Measurements from ENCODE around the gene PARP3.
A peak's percentile ranks its signal among the peaks of the same experiment; 100 is the strongest.

The PARP3 gene

DNA sequence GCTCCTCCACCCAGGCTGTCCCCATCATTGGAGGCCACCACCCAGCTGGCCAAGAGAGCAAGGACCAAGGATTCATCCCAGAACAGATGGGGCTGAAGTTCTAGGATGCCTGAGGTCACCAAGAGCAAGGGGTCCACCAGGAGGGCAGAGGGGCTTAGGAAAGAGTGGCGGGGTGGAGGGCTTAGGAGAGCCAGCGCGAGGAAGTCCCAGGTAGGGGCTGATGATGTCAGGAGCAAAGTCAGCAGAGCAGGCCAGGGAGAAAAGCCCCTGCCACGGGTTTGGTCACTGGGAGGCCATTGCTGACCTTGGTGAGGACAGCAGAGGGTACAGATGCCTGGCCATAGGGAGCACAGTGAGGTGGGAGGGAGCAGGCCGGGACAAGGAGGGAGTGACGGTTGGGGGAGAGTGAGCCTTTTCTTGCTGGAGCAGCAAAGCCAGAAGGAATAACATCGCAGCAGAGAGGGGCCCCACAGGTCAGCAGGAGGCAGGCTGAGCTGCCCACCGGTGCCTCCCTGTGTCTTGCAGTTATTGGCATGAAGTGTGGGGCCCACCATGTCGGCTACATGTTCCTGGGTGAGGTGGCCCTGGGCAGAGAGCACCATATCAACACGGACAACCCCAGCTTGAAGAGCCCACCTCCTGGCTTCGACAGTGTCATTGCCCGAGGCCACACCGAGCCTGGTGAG, 5.2 kb downstream of the PARP3 start:
- TF ChIP-seq, protein P1, sequence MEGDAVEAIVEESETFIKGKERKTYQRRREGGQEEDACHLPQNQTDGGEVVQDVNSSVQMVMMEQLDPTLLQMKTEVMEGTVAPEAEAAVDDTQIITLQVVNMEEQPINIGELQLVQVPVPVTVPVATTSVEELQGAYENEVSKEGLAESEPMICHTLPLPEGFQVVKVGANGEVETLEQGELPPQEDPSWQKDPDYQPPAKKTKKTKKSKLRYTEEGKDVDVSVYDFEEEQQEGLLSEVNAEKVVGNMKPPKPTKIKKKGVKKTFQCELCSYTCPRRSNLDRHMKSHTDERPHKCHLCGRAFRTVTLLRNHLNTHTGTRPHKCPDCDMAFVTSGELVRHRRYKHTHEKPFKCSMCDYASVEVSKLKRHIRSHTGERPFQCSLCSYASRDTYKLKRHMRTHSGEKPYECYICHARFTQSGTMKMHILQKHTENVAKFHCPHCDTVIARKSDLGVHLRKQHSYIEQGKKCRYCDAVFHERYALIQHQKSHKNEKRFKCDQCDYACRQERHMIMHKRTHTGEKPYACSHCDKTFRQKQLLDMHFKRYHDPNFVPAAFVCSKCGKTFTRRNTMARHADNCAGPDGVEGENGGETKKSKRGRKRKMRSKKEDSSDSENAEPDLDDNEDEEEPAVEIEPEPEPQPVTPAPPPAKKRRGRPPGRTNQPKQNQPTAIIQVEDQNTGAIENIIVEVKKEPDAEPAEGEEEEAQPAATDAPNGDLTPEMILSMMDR (IDR thresholded peaks at IDR 0.05): no peak
- Mint-ChIP-seq H3K4me3 (no peak overlapping the region), H3K4me1 (peaks cover 35% of the 10 kb centered on the region), H3K36me3 (ENCODE audit: low read depth) (no peaks in the 10 kb centered on the region), H3K9me3 (no peaks in the 10 kb centered on the region), H3K27me3 (ENCODE audit: low read depth, poor library complexity) (peaks cover 3% of the 10 kb centered on the region), H3K27ac (peak overlapping the region; percentile 31)
- no peak for DNase-seq

DNA sequence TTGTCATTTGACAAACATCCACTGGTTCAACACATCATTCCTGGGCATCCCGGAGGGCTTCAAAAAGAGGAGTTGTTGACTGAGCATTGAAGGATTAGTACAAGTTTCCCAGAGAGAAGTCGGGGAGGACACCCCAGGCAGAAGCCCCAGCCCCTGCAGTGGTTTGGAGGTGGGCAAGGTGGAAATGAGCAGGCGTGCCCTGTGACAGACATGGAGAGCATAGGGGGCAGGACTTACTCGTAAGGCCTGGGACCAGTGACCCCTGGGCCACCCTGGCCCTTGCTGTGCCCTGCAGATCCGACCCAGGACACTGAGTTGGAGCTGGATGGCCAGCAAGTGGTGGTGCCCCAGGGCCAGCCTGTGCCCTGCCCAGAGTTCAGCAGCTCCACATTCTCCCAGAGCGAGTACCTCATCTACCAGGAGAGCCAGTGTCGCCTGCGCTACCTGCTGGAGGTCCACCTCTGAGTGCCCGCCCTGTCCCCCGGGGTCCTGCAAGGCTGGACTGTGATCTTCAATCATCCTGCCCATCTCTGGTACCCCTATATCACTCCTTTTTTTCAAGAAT, 5.9 kb downstream of the PARP3 start:
- Mint-ChIP-seq H3K4me1 (peaks cover 31% of the 10 kb centered on the region), H3K27ac (no peak overlapping the region), H3K27me3 (ENCODE audit: low read depth, poor library complexity) (peaks cover 3% of the 10 kb centered on the region), H3K36me3 (ENCODE audit: low read depth) (no peaks in the 10 kb centered on the region), H3K9me3 (no peaks in the 10 kb centered on the region), H3K4me3 (no peak overlapping the region)
- TF ChIP-seq, protein P1 (IDR thresholded peaks at IDR 0.05): no peak
- DNase-seq: no peak

DNA sequence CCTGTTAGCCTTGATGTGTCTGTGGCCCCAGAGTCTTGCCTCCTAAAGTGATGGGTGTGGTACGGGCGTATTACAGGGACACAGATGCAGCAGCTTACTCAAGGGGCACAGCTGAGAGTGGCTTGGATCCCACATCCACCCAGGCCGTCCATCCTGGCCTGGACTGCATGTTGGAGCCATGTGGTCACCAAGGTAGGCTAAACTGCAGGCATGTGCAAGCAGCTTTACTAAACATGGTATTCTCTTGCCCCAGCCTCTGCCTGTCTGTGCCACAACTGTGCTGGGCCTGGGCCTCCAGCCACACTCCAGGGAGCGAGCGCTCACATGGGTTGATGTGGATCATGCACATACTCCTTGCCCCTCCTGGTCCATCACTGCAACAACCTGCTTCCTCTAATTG, 7.0 kb downstream of the PARP3 start:
- Mint-ChIP-seq H3K27me3 (ENCODE audit: low read depth, poor library complexity) (peaks cover 4% of the 10 kb centered on the region), H3K9me3 (no peaks in the 10 kb centered on the region), H3K27ac (no peak overlapping the region), H3K36me3 (ENCODE audit: low read depth) (no peaks in the 10 kb centered on the region), H3K4me3 (no peak overlapping the region), H3K4me1 (peaks cover 34% of the 10 kb centered on the region)
- DNase-seq: no peak
- TF ChIP-seq, protein P1 (IDR thresholded peaks at IDR 0.05): no peak

DNA sequence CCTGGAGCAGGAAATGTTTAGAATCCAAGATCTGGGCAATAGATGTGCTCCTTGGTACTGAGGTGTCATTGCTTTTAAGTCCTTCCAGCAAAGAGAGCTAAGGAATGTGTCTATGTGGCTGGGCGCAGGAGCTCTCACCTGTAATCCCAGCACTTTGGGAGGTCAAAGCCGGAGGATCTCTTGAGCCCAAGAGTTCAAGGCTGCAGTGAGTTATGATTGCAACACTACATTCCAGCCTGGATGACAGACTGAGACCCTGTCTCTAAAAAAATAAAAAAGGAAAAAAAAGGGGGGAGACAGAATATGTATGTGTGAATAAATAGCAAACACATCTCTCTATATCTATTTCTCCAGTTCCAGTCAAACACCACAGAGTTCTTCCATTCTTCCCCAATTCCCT, 8.7 kb downstream of the PARP3 start:
- Mint-ChIP-seq H3K27me3 (ENCODE audit: low read depth, poor library complexity) (peaks cover 8% of the 10 kb centered on the region), H3K36me3 (ENCODE audit: low read depth) (no peaks in the 10 kb centered on the region), H3K4me1 (peaks cover 33% of the 10 kb centered on the region), H3K4me3 (no peak overlapping the region), H3K9me3 (no peaks in the 10 kb centered on the region), H3K27ac (no peak overlapping the region)
- DNase-seq: no peak
- TF ChIP-seq, protein P1 (IDR thresholded peaks at IDR 0.05): no peak

DNA sequence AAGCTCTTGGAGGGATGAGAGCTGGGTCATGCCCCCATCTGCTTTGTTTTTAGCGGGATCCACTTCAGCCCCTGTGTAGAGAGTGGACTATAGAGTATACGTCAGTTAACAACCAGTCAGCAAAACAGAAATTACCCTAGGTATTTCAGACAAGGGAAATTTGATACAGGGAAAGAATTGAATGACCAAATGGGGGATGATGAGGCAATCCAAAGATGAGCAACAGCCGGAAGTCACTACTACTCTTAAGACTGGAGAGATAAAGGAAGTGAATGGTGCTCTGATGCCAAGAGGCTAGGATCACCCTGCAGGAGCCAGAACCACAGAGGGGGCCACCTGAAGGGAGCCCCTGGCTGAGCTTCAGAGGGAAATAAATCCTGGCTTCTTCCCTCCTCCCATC, 11.3 kb downstream of the PARP3 start:
- peaks cover 5% of the 10 kb centered on the region for H3K36me3 Mint-ChIP-seq (ENCODE audit: low read depth)
- peak overlapping the region; percentile 15 for H3K4me3 Mint-ChIP-seq
- no peak for DNase-seq
- H3K27ac Mint-ChIP-seq: no peak overlapping the region
- peaks cover 24% of the 10 kb centered on the region for H3K4me1 Mint-ChIP-seq
- H3K27me3 Mint-ChIP-seq (ENCODE audit: low read depth, poor library complexity): peaks cover 8% of the 10 kb centered on the region
- TF ChIP-seq, protein P1 (IDR thresholded peaks at IDR 0.05): no peak
- H3K9me3 Mint-ChIP-seq: no peaks in the 10 kb centered on the region

DNA sequence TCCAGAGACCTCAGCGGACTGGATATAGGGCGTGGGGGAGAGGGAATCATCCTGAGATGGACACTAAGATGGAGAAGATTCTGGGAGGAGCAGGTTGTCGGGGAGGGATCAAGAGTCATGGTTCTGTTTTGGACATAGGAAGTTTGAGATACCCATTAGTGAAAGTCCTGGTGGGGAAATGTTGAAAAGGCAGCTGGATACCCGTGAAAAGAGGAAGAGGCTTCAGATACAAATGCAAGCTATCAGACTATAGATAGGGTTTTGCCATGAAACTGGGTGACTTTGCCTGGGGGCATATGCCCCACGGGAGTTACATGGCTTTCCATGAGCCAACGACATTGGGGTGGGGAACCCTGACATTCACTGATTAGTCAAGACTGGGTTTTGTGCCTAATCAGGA, 11.9 kb downstream of the PARP3 start:
- H3K27ac Mint-ChIP-seq: no peak overlapping the region
- peaks cover 8% of the 10 kb centered on the region for H3K27me3 Mint-ChIP-seq (ENCODE audit: low read depth, poor library complexity)
- H3K36me3 Mint-ChIP-seq (ENCODE audit: low read depth): peaks cover 6% of the 10 kb centered on the region
- H3K9me3 Mint-ChIP-seq: no peaks in the 10 kb centered on the region
- TF ChIP-seq, protein P1 (IDR thresholded peaks at IDR 0.05): no peak
- peaks cover 24% of the 10 kb centered on the region for H3K4me1 Mint-ChIP-seq
- H3K4me3 Mint-ChIP-seq: no peak overlapping the region
- DNase-seq: no peak
